GM18519 (cell line): ENCODE data around the gene CRLF3.
"Not testable (repeated sequence)": the region's sequence is repeated elsewhere in the genome, so short reads cannot be mapped to it uniquely, and the experiment has no call there.

Source experiments
- ATAC-seq: cut with Tn5 transposase; IDR thresholded peaks from one replicate; pipeline ENCODE4 v1.9.1; 2021; ENCODE audit warnings: mild to moderate bottlenecking, moderate library complexity; ENCODE audit not compliant: unreplicated experiment, low FRiP score

The CRLF3 gene

GRCh38 chr17:30747621-30748020 is 76.9 kb downstream of the CRLF3 start:
- ATAC-seq = not testable (repeated sequence)

- not testable (repeated sequence) for ATAC-seq
Measured at GRCh38 chr17:30742669-30743068, 81.8 kb downstream of the CRLF3 start.

GRCh38 chr17:30736371-30736770 is 88.1 kb downstream of the CRLF3 start:
- not testable (repeated sequence) for ATAC-seq

GRCh38 chr17:30735644-30736043 is 88.8 kb downstream of the CRLF3 start:
- ATAC-seq = not testable (repeated sequence)

GRCh38 chr17:30735206-30735605 is 89.3 kb downstream of the CRLF3 start:
- ATAC-seq = not testable (repeated sequence)

- not testable (repeated sequence) for ATAC-seq
Measured at GRCh38 chr17:30734153-30734552, 90.3 kb downstream of the CRLF3 start.
